DMS53 treated with DMSO at 0.1 percent for 48 hours (cell line): ENCODE results near the gene LOXL3.

Experiments used
- DNase-seq: peaks from one replicate; lab custom pipeline; 2025; ENCODE audit not compliant: unreplicated experiment; lab: John Stamatoyannopoulos, UW

The LOXL3 gene, protein sequence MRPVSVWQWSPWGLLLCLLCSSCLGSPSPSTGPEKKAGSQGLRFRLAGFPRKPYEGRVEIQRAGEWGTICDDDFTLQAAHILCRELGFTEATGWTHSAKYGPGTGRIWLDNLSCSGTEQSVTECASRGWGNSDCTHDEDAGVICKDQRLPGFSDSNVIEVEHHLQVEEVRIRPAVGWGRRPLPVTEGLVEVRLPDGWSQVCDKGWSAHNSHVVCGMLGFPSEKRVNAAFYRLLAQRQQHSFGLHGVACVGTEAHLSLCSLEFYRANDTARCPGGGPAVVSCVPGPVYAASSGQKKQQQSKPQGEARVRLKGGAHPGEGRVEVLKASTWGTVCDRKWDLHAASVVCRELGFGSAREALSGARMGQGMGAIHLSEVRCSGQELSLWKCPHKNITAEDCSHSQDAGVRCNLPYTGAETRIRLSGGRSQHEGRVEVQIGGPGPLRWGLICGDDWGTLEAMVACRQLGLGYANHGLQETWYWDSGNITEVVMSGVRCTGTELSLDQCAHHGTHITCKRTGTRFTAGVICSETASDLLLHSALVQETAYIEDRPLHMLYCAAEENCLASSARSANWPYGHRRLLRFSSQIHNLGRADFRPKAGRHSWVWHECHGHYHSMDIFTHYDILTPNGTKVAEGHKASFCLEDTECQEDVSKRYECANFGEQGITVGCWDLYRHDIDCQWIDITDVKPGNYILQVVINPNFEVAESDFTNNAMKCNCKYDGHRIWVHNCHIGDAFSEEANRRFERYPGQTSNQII

DNA sequence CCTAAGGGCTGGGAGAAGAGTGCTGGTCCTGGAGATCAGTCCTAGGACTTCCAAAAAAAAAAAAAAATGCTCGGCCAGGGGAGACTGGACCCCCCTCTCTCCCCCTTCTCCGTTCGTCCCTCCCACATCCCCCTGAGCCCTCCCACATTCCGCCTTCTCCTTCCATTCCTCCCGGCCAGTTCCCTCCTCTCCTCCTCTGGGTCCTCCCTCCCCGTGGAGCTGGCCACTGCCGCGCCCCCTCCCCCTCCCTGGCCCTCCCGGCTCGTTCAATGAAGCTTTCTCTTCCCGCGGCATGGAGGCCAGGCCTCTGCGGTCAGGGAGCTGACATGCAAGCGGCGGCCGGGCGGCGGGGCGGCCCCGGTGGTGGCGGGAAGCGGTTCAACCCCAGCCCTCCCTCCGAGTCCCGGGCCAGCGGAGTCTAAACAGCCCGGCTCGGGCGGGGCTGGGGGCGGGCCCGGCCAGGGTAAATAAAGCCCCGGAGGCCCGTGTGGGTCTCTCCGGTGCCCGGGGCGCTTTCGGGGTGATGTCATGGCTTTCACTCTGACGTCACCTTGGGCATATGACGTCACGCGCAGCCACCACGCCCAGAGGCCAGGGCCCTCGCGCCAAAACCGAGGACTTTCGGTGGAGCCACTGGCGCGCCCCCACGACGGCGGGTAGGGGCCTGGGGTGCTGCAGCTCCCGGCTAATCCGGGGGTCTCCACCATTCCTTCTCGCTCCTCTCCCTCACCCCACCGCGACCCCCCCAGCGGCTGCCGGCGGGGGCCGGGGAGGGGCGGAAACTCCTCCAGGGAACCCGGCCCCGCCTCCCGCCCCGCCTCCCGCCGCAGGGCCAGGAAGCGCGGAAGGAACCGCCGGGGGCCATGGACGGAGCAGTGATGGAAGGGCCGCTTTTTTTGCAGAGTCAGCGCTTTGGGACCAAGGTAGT lies at the start of gene LOXL3, which contains the start of gene DOK1:
LOXL3 (minus strand) TSS at position 51 of the 928 bp plus-strand sequence. CDS start 1,308 bp downstream, outside the sequence.
DOK1 (plus strand) TSS at position 829 of the 928 bp plus-strand sequence; CDS start at position 864, 35 bp downstream.
- DNase-seq = peak; percentile 55

DNA sequence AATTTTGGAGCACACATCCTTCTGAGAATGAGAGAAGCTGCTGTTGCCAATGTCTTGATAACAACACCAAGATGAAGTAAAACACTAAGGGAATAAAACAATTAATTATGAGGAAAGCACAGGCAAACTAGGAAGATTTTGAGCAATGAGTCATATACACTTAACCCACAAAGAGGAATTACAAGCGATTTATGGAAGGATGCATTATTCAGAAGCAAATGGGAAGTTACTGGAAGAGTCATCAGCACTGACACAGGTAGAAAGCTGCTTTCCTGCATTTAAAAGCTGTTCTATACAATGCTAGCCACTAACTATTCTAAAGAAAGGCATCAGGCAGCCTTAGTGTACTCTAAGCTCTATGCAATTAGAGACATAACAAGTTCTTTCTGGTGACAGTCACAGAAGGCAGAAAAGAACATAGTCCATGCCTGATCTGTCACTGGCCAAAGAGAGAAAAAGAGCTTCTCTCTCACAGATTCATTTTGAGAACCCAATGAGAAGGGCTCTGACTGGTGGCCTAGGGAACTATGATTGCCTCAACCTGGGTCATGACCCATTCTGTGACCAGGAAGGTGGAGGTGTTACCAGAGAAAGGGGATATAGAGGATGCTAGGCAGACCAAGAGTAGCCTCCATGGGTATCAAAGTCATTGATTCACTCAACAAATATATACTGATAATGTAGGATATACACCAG lies 49.0 kb upstream of the LOXL3 start:
- DNase-seq = no peak

DNA sequence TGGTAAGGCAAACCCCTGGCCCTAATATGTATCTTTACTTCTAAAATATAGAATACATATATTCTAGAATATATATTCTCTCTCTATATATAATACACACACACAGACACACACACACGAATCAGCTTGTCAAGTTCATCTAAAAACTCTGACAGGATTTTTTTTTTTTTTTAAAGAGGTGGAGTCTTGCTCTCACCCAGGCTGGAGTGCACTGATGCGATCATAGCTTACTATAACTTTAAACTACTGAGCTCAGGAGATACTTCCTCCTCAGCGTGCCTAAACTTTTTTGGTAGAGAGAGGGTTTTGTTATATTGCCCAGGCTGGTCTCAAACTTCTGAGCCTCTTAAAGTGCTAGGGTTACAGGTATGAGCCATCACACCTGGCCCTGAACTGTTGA lies 45.9 kb upstream of the LOXL3 start:
- no peak for DNase-seq

DNA sequence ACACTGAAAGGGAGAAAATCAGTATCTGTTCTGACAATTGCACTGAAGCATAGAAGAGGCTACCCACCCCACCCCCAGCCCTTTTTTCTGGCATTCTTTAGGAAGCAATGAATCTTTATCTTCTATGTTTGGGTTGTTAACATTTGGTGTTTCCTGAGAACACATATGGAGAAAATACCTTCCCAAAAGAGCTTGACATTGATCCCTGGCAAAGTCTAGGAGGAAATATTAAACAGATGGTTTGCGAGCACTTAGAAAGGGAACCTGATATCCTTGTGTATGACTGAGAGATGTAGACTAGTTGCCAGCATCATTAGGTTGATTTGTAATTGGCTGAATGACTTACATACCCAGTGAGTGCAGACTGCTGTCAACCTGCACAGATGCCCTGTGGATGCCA lies 43.7 kb upstream of the LOXL3 start:
- peak; percentile 45 for DNase-seq

DNA sequence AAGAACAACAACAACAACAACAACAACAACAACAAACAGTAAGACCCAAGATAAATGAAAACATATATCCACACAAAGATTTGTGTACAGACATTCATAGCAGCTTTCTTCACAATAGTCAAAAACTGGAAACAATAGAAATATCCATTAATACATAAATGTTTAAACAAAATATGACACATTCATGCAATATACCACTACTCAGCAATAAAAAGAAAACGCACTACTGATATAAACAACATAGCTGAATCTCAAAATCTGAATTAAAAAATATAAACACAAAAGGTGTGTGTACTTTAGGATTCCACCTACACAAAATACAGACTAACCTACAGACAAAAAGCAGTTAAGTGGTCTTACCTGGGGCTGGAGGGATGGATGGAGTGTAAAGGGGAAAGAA lies 42.8 kb upstream of the LOXL3 start:
- DNase-seq = no peak

GRCh38 chr2:74593826-74594772 lies 40.4 kb upstream of the LOXL3 start:
- no peak for DNase-seq

- DNase-seq = no peak
Observed at GRCh38 chr2:74588664-74589063, 34.9 kb upstream of the LOXL3 start.

DNA sequence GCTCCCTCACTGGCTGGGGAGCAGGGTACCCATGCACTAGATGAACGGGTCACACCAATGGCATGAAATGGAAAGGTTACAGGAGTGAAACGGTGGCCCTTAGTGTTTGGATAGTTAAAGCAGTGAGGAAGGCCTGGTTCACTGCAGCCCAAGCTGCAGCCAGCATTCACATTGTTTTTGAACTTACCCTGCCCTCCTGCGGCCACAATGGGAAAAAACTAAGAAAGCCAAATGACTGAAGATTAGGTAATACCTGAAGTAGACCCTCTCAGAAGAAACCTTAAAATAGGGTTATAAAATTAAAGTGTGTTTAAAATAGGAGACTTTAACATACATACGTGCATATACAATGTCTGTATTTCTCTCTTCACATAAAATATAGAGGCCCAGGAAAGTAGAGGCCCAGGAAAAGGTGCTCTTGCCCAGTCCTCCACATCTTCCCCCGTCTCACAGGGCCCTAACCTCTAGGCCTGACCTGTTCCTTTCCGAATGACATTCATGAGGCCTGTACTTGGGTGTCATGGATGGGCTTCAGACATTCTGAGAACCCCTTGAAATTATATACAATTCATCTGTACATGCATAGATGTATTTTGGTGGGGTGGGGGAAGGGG lies 34.0 kb upstream of the LOXL3 start:
- peak; percentile 65 for DNase-seq

DNA sequence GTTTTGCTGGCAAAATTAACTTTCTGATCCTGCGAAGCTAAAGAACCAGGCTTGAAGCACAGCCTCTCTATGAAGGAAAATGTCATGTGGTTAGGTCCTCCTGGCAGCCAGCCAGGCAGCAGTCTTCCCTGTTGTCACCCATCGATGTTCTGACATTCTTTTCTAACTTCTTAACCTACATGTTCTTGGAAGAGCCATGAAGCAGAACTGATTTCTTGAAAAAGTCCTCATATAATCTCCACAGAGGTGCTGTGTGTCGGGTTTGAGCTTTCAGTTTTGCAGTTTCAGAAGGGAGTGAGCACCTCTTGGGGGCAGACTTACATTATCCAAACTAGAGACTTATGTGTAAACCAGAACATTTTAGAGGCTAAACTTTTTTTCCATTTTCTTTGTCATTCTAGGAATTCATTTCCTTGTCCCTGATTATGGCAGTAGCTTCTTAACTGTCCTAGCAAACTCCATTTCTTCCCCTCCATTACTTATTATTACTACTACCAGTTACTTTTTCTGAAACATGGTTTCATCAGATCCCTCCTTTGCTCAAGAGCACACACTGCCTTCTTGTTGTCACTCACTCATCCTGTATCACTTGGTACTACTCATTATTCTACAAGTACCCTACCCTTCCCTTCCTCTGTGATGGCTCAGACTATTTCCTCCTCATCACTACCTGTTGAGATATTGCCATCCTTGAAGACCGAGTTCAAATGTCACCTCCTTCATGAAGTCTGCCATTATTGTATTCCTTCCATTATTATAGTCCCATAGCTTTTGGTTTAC lies 31.9 kb upstream of the LOXL3 start:
- DNase-seq = no peak

DNA sequence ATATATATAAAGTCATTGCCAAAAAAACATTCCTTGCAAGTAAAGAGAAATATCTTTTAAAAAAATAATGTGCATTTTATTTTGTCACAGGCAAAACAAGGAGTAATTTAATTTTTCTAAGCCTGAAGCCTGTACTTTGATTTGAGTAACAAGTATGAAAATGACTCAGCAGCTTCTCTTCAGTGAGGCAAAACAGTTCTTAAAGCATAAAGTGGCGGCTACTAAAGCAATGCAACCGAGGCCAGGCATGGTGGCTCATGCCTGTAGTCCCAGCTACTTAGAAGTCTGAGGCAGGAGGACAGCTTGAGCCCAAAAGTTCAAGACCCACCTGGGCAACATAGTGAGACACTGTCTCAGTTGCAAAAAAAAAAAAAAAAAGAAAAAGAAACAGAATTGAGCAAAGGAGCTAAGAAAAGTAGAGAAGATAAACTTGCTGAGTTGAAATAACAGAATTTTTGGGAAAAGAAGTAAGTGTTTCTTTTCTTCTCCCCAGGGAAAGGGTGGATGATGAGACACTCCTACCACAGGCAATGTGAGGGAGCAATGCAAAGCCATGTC lies 30.4 kb upstream of the LOXL3 start:
- no peak for DNase-seq

DNA sequence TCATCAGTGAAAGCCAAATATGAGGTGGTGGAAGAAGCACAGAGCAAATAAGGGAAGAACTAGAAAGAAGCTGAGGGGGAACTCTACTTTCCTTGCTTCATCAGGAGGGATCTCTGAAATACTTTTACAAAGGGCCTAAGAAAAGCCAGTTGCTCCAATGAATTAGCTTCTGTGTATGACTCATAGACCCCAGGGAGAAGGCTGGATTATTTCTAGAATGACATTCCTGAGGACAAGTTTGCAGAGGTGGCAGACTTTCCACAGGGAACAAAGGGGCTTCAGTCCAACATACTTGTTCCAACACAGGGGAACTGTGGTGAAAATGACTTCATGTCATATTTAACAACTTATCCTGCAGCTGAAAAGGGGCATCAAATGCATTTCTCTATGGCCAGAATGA lies 29.8 kb upstream of the LOXL3 start:
- no peak for DNase-seq

- no peak for DNase-seq
Observed at GRCh38 chr2:74582184-74582583, 28.4 kb upstream of the LOXL3 start.

DNA sequence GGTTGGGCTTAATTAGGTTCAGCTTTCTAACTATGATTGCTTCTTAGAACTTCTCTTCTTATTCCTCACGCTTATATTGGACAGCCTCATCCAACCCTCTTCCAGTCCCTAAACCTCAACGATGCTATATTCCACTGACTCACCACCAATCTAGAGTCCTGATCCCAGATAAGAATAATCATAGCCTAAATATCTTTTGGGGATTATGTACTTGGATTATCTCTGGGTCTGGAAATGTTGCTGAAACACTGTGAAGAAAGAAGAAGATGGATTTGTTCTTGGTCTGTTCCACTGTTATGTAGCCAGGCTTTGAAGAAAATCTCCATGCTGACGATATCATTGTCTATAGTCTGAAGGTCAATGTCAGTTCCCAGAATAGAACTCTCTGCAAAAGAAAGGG lies 27.7 kb upstream of the LOXL3 start:
- DNase-seq = no peak

DNA sequence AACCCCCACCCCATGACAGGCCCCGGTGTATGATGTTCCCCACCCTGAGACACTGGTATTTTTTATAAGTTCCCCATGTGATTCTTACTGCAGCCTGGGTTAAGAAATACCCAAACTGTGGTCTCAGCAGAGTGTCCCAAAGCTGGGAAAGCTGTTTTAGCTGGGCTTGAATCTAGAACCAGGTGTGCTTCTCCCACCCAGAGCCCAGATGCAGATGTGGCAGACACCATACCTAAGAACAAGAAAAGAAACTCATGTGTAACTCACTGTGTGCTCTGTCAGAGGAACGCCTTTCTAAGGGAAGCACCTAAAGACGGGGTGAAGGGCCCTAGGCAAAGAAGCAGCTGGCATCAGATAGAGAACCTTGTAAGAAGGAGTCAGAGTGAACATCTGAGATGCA lies 24.7 kb upstream of the LOXL3 start:
- DNase-seq = no peak

- no peak for DNase-seq
Observed at GRCh38 chr2:74577448-74577847, 23.7 kb upstream of the LOXL3 start.

DNA sequence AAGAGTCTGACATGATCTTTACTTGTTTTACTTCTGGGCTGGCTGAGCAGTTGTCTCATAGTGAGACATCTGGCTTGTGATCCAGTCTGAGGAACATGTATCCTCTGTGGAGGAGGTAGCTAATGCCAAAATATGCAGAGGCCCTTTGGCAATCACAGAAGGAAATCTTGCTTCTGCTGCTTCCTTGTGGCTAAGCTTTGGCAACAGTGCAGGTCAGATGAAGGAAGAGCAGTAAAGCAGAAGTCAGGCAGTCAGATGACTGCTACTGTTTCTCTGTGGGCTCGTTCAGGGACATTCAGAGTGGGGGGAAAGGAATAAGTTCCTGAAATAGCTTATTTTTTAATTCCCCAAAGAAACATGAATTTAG lies 23.1 kb upstream of the LOXL3 start:
- DNase-seq = no peak

DNA sequence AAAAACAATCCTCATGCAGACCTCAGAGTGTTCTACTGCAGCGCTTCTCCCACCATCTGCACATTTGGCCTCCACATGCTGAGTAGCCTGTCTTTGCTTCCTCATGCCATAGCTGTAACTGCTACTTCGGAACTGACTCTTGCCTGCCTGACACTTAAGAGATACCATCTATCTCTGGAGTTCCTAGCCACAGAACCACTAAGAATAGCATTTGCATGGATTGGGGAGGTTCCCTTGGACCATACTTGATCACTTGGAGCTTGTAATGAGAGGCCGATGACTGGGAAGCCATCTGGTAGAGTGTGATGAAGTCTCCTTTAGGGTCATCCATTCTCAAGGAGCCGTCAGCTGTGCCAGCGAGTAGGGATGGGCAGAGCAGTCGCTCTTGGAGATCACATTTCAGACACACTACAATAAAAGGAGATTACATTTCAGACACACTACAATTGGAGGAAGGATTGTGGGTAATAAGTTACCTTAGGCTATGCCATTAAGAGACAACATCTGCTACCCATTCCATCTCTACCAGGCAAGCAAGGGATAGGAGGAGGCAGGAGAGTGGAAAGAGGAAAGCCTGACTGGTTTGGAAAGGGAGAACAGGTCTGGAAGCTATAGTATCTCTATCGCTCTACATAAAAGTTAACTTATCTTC lies 22.6 kb upstream of the LOXL3 start:
- no peak for DNase-seq

DNA sequence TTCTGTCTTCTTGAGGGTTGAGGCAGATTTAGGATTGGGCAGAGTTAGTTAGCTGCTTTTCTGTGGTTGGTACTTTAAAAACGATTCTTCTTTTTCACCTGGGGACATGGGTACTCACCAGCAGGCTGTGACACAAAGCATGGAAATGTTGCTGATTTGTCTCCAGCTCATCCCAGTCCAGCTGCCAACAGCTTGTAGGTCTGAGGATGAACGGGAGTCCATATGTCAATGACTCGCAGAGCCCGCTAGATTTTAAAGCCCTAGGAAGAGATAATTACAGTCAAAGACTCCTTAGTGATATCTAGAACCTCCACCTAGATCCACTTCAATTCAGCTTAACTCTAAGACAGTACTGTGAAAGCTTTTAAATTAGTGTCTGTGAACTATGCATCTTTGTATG lies 21.6 kb upstream of the LOXL3 start:
- DNase-seq = no peak
